Stimulated activated CD4-positive, alpha-beta T cell treated with anti-CD3 and anti-CD28 coated beads, TNF-alpha, amount 100 ng/mL, for 4 hours (primary cell): ENCODE data around the gene CLEC16A.
"Not testable (repeated sequence)": the region's sequence is repeated elsewhere in the genome, so short reads cannot be mapped to it uniquely, and the experiment has no call there.

Experiments used
- DNase-seq, 3 experiments: peaks; one replicate each; pipeline ENCODE4 v3.0.0-alpha.2; 2020; ENCODE audit warnings: low read depth in 3 of 3

Gene CLEC16A

DNA sequence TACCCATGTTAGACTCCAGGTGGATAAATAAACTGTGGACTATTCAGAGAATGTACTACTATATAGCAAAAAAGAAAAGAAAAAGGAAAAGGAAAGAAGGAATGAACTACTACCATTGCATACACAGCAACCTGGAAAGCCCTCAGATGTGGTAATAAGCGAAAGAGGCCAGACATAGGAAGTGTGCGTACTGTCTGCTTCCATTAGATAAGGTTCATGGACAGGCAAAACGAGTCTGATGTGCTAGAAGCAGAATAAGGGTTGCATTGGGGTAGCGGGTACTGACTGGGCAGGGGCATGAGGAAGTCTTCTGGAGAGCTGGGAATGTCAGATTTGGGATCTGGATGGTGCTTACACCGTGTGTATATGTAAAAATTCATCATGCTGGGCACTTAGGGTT, 21.8 kb downstream of the CLEC16A start:
- DNase-seq: no peak

DNA sequence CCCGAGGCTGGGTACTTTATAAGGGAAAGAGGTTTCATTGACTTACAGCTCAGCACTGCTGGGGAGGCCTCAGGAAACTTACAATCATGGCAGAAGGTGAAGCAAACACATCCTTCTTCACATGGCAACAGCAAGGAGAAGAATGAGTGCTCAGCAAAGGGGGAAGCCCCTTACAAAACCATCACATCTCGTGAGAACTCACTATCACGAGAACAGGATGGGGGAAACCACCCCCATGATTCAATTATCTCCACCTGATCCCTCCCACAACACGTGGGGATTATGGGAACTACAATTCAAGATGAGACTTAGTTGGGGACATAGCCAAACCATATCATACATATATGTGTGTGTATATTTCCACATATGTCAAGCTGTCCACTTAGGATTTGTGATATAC, 22.2 kb downstream of the CLEC16A start:
- not testable (repeated sequence) for DNase-seq

DNA sequence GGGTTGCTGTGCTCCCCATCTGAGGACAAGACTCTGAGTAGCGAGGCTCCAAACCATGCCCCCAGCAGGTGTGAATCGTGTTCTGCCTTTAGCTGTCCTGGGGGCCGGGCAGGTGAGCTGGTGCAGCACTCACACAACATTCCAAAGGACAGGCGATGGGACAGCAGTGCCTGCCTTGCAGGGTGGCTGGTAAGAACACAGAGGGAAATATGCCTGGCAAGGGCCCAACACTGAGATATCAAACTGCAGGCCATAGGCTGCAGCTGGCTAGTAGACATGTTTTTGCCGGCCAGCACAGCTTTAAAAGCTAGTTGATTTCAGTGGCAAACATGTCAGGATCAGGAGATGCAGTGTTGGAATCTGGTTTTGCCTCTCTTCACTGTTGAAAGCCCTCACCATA, 23.6 kb downstream of the CLEC16A start:
- no peak for DNase-seq

DNA sequence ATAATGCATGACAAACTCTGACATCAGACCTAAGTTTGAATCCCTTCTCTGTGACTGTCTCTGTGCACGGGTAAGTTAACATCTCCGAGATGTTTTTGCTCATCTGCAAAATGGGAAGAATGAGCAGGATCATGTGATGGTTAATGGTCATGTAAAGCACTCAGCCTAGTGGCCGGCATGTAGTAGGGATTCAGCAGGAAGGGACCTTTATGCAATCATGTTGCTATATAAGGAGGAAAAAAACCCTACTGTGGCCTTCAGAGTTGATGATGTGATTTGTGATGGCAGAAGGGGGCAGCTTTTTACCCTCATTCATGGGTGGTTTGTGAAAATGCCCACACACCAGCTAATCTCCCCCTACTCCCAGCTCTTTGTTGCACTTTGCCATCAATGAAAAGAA, 24.1 kb downstream of the CLEC16A start:
- DNase-seq: no peak

DNA sequence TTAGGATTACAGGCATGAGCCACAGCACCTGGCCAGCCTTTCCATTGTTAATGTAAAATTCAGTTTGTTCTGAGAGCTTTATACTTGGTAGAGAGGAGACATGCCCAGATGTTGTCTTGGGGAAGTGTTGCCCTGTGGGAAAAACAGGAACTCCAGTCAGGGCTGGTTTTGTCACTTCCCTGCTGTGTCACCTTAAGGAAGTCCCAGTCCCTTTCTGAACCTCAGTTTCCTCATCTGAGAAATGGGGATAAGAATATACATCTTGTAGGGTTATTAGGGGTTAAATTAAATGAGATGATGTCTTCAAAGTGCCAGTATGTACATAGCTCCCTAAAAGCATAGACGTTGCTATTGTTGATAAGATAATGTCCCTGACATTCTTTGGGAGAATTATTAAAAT, 25.3 kb downstream of the CLEC16A start:
- no peak for DNase-seq

DNA sequence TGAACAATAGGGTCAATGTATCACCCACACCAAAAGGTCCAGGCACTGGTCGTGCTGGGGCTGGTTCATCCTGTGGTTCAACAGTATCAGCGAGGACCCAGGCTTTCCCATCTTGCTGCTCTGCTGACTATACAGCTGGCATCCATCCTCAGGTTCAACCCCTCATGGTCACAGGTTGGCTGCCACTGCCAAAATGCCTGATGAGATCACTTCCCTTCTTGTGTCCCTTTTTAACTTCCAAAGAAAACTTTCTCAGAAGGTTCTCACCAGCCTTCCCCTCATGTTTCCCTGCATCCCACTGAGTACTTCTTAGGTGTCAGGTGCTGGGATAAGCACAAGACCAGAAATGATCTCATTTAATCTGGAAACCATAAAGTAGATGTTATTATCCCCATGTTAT, 25.7 kb downstream of the CLEC16A start:
- DNase-seq: no peak

DNA sequence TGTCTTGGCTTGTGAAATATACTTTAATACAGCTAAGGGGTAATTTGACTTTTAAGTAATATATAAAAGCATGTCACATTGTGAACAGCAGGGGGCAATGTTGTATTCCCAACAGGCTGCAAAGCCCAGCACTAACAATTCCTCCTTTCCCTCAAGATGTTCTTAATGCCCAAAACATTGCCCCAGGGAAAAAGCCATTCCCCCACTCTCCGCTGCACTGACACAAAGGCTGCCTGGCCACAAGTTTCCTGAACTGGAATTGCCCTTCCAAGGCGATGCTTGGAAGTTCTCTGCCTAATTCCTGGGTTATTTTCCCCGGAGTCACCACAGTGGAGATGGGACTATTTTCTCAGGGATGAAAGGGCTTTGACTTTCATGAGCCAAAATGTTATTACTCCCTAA, 27.2 kb downstream of the CLEC16A start:
- DNase-seq: no peak

DNA sequence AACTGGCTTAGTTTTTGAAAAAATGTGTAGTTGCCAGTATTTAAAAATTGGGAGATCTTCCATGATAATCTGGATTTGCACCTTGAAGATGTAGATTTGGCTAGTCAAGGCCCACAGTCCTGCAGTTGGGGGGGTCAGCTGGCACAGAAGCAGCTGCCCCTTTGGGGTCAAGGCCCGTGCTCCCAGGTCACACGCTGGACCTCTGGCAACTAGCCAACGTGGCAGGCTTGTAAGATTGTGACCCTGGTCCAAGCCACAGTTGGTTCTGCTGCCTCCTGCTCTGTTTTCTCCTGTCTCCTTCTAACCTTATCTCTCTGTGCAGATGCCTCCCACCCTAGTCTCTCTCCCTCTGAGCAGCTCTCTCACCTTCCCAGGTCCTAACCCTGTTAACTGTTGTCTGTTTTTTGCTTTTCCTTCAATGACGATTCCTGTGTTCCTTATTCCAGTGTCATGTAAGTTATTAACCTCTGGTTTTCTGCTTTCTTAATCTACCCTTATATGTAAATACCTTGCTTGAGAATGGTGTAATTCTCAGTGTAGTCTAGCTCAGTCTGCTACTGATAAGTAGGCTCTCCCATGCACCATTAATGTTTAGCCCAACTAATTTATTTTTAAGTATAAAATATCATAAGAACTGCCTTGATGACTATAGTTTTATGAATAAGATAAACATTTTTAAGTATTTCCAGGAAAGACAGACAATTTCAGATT, 27.9 kb downstream of the CLEC16A start:
- DNase-seq: no peak

DNA sequence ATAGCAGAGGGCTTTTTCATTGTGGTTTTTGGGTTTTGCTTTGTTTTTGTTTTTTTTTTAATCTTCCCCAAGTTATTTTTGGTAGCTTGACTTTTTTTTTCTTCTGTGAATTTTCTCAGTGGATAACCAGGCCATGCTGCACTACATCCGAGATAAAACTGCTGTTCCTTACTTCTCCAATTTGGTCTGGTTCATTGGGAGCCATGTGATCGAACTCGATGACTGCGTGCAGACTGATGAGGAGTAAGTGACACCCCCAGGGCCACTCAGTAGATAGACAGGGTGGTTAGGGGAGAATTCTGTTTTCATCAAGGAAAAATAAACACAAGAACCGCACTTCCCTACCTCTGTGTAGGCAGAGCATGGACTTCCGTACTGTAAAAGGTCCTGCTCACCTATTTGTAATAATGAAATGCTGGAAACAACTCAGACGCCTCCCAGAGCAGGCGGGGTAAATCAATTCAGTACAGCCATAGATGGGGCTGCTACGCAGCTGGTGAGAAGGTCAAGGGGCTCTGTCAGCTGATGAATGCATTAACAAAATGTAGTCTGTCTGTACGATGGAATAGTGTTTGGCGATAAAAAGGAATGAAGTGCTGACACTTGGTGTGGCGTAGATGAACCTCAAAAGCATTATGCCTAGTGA, 28.6 kb downstream of the CLEC16A start:
- DNase-seq: no peak

DNA sequence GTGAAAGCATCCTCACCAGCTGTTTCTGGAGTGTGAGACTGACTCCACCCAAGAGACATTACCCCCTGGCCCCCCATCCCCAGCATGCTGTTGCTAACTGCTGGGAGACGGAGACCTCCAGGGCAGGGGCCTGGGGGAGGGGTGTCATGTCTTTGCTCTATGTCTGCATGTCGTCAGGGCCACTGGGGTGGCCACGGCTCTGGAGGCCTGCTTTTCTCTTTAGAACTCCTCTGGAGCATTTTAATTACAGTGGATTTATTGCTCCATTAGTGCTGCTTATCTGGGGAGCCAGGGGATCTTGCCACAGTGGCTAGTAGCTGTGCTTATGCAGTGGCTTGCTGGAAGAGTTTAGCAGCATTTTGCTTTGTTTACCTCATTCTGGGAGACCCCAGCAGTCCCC, 32.3 kb downstream of the CLEC16A start:
- no peak for DNase-seq

DNA sequence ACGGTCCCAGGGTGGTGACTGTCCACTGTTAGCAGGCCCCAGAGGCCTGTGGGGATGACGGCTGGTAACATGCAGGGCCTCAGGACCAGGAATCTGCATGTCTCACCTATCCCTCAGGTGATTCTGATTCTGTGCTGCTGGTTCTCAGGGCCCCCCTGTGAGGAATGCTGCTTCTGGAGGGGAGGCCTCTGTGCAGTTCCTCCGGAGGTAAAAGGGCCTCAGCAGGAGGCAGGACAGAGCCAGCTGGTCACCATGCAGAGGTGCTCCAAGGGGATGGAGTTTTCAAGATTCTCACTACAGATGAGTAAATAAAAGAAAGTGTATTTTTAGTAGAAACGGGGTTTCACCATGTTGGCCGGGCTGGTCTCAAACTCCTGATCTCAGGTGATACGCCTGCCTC, 33.8 kb downstream of the CLEC16A start:
- no peak for DNase-seq

DNA sequence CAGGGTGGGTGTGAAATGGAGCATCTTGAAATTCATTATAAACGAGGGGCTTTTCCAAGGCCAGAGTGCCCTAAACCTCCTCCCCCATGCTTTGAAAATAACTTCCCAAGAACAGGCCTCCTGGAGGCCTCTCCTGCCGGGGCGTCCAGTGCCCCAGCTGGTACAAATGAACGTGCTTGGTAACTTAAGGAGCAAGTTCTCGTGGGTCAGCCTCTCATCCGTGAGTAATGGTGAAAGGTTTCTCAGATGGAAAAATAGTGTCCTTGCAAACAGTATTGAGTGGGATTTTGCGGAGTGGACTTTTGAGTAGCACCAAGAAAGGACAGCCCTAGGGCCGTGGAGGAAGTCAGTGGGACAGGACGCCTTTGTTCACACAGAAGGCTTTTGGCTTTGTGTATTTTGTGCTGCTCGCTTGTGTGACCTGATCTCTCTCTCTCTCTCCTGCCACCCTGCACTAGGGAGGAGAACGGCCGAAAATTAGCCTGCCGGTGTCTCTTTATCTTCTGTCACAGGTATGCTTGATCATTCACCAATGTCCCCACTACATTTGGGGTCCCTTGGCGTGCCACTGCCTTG, 34.6 kb downstream of the CLEC16A start:
- no peak for DNase-seq

DNA sequence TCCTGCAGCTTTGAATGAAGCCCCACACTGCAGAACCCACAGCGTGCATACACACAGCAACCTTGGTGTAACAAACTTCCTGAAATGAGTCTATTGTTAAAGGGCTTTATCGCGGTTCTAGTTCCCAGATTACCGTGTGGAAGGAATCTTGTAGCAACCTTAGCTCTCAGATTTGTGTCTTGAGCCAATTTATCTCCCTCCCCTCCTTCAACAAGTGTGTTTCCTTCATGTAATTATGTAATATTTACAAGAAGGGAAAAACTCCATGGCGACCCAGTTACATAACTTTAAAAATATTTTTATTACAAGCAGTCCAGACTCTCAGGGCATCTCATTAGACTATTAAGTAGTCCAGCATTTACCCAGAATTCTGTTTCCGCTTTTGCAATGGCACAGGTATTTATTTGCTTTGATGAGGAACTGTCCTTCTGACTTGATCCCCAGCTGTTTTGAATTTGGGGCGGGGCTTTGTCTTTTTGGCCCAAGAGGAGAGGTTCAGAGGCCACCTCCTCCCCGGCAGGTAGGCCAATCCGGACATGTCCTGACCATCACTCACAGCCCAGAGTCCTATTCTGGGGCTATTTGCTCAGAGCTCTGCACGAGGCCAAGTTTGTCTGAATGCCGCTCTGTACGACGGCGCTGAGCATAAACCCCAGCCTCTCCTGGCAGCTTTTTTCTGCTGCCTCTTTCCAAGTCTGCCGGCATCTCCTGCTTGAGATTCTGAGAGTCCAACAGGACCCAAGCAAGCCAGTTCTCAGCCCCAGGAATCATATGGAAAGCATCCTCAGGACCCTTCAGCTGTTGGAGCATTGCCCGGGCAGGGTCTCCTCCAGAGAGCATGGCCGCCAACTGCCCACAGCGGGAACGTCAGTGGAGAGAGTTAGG, 35.6 kb downstream of the CLEC16A start:
- DNase-seq: no peak

DNA sequence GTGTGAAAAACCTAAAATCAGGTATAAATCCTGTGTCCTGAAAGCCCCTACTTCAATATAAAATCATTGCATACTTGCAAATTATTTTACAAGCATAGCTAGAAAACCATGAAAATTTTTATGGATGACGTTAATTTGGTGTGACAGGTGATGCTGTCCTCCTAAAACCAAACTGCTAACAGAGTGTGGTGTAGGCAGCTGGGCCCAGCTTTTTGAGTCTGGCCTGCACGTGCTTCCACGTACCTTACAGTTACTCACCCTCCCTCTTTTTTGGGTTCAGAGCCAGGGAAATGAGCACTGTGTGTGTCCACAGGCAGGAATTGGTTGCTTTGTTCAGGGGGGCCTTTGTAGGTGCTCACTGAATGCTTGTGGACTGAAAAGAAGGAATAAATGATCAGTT, 36.4 kb downstream of the CLEC16A start:
- no peak for DNase-seq

DNA sequence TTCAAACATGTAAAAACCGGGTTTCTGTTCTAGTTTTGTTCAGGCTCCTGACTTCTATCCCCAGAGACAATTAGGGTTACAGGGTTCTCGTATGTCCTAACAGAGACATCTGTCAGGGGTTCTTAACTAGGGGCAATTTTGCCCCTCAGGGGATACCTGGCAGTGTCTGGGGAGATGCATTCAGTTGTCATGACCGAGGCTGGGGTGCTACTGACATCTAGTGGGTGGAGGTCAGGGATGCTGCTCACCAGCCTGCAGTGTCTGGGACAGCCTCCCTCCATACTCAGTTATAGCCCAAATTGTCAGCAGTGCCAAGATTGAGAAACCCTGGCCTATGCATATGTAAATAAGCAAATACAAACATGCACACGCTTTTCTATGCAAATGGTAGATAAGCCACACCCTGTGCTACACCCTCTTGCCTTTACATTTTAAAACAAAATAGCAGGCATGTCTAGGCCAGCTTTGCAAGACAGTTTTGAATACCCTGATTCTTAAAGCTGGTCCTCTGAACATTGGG, 37.4 kb downstream of the CLEC16A start:
- DNase-seq: no peak

DNA sequence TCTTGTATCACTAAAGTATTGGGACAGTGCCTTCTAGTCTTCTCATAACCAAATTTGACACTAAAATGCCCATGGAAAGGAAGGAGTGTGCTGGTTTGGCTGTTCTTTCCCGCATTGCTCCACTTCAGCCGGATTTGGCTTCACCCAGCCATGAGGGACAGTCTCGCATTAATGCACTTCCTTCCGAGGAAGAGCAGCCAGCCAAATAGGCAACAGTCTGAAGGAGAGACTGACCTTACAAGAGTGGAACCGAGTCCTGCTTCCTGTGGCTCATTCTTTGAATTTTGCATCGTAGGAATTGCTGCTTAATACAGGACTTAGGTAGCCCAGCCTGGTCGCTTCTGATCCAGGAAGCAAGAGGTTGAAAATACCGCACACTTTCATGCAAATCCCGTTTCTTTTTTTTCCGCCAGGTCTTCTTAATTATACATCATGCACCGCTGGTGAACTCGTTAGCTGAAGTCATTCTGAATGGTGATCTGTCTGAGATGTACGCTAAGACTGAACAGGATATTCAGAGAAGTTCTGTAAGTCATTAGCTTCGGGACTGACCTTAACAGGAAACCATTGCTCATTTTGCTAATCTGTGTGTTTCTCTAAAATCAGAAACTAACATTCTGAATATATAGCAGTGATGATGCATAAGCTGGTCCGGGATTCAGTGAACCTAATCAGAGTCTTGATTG, 38.2 kb downstream of the CLEC16A start:
- DNase-seq: no peak

DNA sequence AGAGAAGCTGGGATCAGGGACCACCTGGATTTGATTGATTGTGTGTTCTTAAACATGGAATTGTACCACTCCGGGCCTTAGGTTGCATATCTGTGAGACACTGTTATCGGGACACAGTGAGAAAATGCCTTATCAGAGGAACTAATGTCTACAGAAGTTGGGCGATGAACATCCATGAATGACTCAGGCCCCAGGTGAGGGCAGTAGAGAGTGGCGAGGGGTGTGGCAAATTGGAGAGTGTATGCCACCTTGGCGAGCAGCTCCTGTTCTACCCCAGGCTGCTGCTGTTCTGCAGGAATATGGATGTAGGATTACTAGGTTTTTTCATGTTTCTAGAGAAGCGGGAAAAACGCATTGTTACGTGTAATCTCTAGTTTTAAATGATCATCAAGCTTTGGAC, 38.8 kb downstream of the CLEC16A start:
- peak in 1 of 3 experiments; percentile 13 for DNase-seq

DNA sequence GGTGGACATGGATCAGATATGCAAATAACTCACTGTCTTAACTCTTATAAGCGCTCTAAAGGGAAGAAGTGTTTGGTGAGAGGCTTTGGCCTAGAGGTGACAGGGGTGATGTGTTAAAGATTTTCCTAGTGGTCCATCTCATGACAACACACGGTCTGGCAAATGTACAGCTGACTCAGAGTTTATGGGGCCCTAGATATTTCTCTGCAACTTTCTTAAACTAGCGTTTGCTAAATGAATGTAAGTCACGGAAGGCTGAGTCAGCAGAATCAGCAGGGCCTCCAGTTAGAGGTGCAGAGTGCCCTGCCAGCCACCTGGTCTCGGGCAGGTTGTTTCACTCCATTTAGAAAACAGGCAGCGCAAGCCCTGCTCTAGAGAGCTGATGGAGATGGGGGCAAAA, 40.1 kb downstream of the CLEC16A start:
- no peak for DNase-seq

DNA sequence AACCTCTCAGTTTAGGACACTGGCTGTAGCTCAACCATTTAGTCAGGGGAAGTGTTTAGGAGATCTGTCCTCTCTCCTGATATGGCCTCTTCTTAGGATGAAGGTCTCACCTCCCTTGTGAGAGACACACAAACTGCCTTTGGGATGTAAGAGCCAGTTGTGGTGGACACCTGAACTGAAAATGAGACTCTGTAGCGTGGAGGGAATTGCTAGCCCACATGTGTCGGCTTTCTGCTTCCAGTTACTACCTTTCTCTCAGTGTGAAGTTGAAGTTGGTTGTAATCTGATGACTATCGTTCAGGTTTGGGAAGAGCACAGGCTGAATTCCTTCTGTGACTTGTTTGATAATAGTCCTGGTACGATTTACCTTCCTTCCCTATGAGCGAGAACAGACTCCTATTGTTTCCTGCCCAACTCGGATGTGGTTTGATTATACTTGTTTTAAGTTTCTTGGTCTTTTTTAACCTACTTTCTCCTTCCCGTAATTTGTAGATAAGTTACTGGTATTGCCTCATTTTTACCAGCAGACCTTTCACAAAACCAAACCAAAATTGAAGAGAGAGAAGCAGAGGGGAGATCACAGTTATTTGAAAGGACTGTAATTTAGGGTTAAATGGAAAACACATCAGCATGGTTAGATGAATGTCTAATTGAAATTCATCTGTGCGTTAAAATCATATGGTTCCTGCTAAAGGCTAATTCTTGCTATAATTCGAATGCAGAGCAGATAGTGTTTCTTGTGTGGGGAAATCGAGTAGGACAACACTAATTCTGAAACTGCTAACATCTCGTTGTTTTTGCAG, 43.2 kb downstream of the CLEC16A start:
- no peak for DNase-seq

DNA sequence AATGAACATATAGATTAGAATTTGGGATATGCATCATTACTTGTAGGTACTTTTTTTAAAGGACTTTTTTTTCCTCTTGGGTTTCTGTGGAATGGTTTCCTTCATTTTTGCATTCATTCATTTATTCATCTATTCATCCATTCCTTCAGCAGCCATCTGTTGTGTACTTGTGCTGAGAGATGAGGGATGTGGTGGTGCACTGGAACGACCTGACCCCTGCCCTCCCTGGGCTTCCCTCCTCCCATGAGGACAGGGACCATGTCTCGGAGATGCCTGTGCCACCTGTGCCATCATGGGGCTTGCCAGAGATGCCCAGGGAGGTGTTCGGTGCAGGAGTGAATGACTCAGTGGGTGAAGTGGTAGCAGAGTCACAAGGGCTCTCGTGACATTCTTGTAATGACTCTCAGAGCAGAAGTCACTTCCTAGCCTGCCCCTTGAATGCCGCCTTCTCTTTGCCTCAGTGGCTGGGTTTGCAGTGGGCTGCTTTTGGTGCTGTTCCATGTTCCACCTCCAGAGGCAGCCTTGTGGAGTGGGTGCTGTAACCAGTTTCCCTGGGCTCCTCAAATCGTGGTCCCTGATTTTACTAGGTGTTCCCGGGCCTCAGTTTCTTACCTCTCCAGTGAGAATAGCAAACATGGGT, 43.9 kb downstream of the CLEC16A start:
- DNase-seq: peak; percentile 34 to 39 (median 35)
